ENCODE results near the gene CIPC.

CIPC gene

DNA sequence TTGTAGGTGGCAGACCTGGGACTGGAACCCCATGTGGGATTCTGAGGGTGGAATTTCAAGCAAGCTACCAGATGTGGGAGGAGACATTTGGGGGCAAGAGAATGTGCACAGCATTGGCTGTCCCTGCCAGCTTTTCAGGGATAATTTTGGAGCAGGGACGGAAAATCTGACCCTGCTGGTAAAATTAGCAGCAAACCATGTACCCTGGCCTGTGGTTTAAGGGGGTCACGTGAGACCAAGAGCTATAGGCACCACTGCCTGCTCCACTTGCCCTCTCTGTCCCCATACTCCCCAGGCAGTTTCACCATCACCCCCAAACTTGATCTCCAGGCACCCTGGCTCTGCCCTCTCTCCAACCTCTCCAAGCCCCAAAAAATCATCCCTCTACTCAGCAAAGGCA, 57.0 kb downstream of the CIPC start:
- no peak for DNase-seq

DNA sequence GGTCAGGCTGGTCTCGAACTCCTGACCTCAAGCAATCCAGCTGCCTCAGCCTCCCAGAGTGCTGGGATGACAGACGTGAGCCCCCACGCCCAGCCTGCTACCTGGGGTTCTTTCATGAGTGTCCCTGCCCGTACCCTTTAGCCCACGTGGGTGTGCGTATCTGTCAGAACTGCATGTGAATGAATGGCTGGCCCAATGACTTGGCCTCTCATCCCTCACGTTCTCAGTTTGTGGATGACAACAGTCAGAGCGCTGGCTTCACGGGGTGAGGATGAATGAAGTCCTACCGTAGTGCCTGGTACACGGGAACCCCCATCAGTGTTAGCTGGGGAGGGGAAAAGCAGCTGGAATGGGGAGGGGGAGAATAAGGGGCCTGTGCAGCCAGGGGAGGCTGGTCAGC, 59.7 kb downstream of the CIPC start:
- DNase-seq = no peak

DNA sequence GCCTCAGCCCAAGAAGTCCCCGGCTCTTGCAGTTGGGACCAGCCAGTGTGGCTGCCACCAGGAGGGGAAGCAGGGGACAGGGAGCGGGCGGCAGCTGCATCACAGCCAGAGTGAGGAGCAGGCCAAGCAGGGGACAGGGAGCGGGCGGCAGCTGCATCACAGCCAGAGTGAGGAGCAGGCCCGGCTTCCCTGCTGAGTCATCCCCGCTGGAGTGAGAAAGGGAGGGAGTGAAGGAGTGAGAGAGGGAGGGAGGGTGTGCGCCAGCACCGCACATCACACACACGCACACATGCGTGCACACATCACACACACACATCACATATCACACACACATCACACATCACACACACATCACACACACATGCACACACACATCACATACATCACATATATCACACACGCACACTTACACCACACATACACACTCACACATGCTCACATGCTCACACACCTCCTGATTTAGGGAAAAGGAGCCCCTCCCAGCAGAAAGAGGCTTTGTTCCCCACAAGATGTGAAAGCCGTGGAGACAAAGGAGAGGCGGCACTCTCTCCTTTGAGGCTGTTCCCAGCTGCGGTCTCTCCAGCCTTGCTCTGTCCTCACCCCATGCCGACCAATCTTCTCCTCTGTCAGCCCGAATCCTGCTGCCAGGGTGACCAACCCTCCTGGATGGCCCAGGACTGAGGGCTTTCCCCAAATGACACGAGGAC, 60.3 kb downstream of the CIPC start:
- DNase-seq = no peak

GRCh38 chr14:77158882-77159255, 60.8 kb downstream of the CIPC start:
- no peak for DNase-seq

- no peak for DNase-seq
Measured at GRCh38 chr14:77161011-77161410, 63.0 kb downstream of the CIPC start.
